ENCODE data around the gene MLC1.

The MLC1 gene

GRCh38 chr22:50057278-50058060, 27.8 kb downstream of the MLC1 start:
- DNase-seq: peak; percentile 19

- no peak for DNase-seq
These were observed 28.8 kb downstream of the MLC1 start for GRCh38 chr22:50056214-50056972.

- no peak for DNase-seq
These were observed 31.4 kb downstream of the MLC1 start for GRCh38 chr22:50053861-50054260.

GRCh38 chr22:50051930-50052329, 33.3 kb downstream of the MLC1 start:
- DNase-seq: no peak

GRCh38 chr22:50049299-50050195, 35.7 kb downstream of the MLC1 start:
- DNase-seq: no peak

GRCh38 chr22:50048836-50049235, 36.4 kb downstream of the MLC1 start:
- DNase-seq: no peak

- DNase-seq: no peak
These were observed 37.0 kb downstream of the MLC1 start for GRCh38 chr22:50048061-50048765.

- no peak for DNase-seq
These were observed 37.9 kb downstream of the MLC1 start for GRCh38 chr22:50047346-50047745.

- no peak for DNase-seq
These were observed 38.6 kb downstream of the MLC1 start for GRCh38 chr22:50046481-50047245.

- no peak for DNase-seq
These were observed 39.2 kb downstream of the MLC1 start for GRCh38 chr22:50046019-50046415.

GRCh38 chr22:50045211-50046018, 39.8 kb downstream of the MLC1 start:
- no peak for DNase-seq

- no peak for DNase-seq
These were observed 40.6 kb downstream of the MLC1 start for GRCh38 chr22:50044485-50045118.

GRCh38 chr22:50041361-50042065, 43.7 kb downstream of the MLC1 start:
- no peak for DNase-seq

GRCh38 chr22:50040717-50041116, 44.5 kb downstream of the MLC1 start:
- DNase-seq: no peak

GRCh38 chr22:50039669-50040443, 45.4 kb downstream of the MLC1 start:
- DNase-seq: no peak

- DNase-seq: no peak
These were observed 49.1 kb downstream of the MLC1 start for GRCh38 chr22:50035976-50036724.

GRCh38 chr22:50035131-50035881, 49.9 kb downstream of the MLC1 start:
- DNase-seq: no peak
